Nephron (organoid): ENCODE data around the gene TTC9B.

Source experiments
- H3K27ac Mint-ChIP-seq, 3 experiments: 2 replicates each; pipeline ENCODE4 v1.8.0; 2020; ENCODE audit warnings: mixed read lengths in 3 of 3, mild to moderate bottlenecking in 2 of 3, moderate library complexity in 1 of 3
- H3K27me3 Mint-ChIP-seq: 2 replicates; pipeline ENCODE4 v1.8.0; 2021; ENCODE audit warnings: low read depth, mild to moderate bottlenecking, moderate library complexity, mixed read lengths
- H3K36me3 Mint-ChIP-seq: 2 replicates; pipeline ENCODE4 v1.8.0; 2020; ENCODE audit warnings: low read depth, mixed read lengths
- H3K4me1 Mint-ChIP-seq: 2 replicates; pipeline ENCODE4 v1.8.0; 2020; ENCODE audit warnings: mixed read lengths
- H3K4me3 Mint-ChIP-seq, 3 experiments: 2 replicates each; pipeline ENCODE4 v1.8.0; 2020; ENCODE audit warnings: mild to moderate bottlenecking in 3 of 3, mixed read lengths in 3 of 3, moderate library complexity in 2 of 3
- H3K9me3 Mint-ChIP-seq: 2 replicates; pipeline ENCODE4 v1.8.0; 2020; ENCODE audit warnings: mixed read lengths
- CTCF ChIP-seq, 3 experiments: fragments of 200-600 bp; sonication (generic); IDR thresholded peaks; one replicate each; pipeline ENCODE4 v1.5.0; 2021; ENCODE audit warnings: antibody characterized with exemption in 3 of 3; ENCODE audit not compliant: unreplicated experiment in 3 of 3

Gene TTC9B

GRCh38 chr19:40237791-40238190, 19.6 kb upstream of the TTC9B start:
- no peak for TF ChIP-seq CTCF (IDR thresholded peaks at IDR 0.05; ENCODE audit: unreplicated experiment in 3 of 3)
- H3K27me3 Mint-ChIP-seq, result no peaks in the 10 kb centered on the region
- peaks cover 24% of the 10 kb centered on the region for H3K36me3 Mint-ChIP-seq
- no peaks in the 10 kb centered on the region for H3K9me3 Mint-ChIP-seq
- peaks cover 5% of the 10 kb centered on the region for H3K4me1 Mint-ChIP-seq
- H3K27ac Mint-ChIP-seq, result no peak overlapping the region
- no peak overlapping the region for H3K4me3 Mint-ChIP-seq

- Mint-ChIP-seq H3K4me3 (no peak overlapping the region), H3K27me3 (no peaks in the 10 kb centered on the region), H3K4me1 (peaks cover 7% of the 10 kb centered on the region), H3K9me3 (no peaks in the 10 kb centered on the region), H3K27ac (no peak overlapping the region), H3K36me3 (peaks cover 24% of the 10 kb centered on the region)
- no peak for TF ChIP-seq CTCF (IDR thresholded peaks at IDR 0.05; ENCODE audit: unreplicated experiment in 3 of 3)
These were observed 18.2 kb upstream of the TTC9B start for GRCh38 chr19:40236366-40236765.

- no peak overlapping the region for H3K27ac Mint-ChIP-seq
- TF ChIP-seq CTCF (IDR thresholded peaks at IDR 0.05; ENCODE audit: unreplicated experiment in 3 of 3), result no peak
- H3K27me3 Mint-ChIP-seq, result no peaks in the 10 kb centered on the region
- H3K4me3 Mint-ChIP-seq, result no peak overlapping the region
- H3K36me3 Mint-ChIP-seq, result peaks cover 20% of the 10 kb centered on the region
- H3K9me3 Mint-ChIP-seq, result no peaks in the 10 kb centered on the region
- H3K4me1 Mint-ChIP-seq, result peaks cover 11% of the 10 kb centered on the region
These were observed 17.8 kb upstream of the TTC9B start for GRCh38 chr19:40236026-40236355.

- Mint-ChIP-seq H3K36me3 (peaks cover 20% of the 10 kb centered on the region), H3K27me3 (no peaks in the 10 kb centered on the region), H3K9me3 (no peaks in the 10 kb centered on the region), H3K4me1 (peaks cover 14% of the 10 kb centered on the region), H3K27ac (no peak overlapping the region), H3K4me3 (no peak overlapping the region)
- TF ChIP-seq CTCF (IDR thresholded peaks at IDR 0.05; ENCODE audit: unreplicated experiment in 3 of 3), result no peak
These were observed 17.2 kb upstream of the TTC9B start for GRCh38 chr19:40235238-40236025.

- Mint-ChIP-seq H3K27ac (peak overlapping the region in 2 of 3 experiments; percentile 50 to 89), H3K4me1 (peaks cover 14% of the 10 kb centered on the region), H3K27me3 (no peaks in the 10 kb centered on the region), H3K36me3 (peaks cover 15% of the 10 kb centered on the region), H3K9me3 (no peaks in the 10 kb centered on the region), H3K4me3 (peak overlapping the region in 1 of 3 experiments; percentile 58)
- no peak for TF ChIP-seq CTCF (IDR thresholded peaks at IDR 0.05; ENCODE audit: unreplicated experiment in 3 of 3)
These were observed 16.4 kb upstream of the TTC9B start for GRCh38 chr19:40234429-40235237.
